ENCODE data around the gene SEMA7A. TPM values are rescaled to one million over a fixed set of nuclear protein-coding genes. Genes with fewer than 3 reads are reported as not detected.
"Not testable (repeated sequence)": the region's sequence is repeated elsewhere in the genome, so short reads cannot be mapped to it uniquely, and the experiment has no call there.

Gene SEMA7A
- total RNA-seq, 1 donor from 2014 or later = 178 TPM

DNA sequence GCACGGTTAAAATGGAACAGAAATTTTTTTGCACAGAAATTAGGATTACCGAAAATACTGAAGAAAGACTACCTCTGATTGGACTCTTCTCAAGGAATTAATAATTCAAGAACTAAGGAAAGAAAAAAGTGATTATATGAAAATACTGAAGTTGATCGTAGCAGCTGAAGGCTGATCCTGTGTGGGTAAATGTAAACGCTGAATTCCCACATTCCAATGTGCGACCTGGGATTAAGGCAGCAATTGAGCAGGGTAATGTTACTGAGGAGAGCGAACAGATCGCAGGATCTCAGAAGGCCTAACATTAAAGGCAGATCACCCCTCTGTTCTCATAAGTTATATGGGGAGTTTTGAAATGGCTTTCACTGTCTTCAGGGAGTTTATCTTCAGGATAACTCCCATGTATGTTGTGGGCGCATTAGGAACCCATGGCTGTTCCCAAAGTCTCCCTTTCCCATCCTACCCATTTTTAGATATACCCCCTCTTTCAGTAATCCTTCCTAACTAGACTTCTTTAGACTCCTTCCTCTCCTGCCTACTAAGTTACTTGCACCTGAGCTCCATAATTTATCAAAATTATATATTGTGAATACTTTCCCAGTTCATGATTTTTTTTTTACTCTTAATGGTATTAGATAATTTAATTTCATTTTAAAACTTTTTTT, 28.2 kb upstream of the SEMA7A start:
- POLR2A ChIA-PET = interaction anchor here (0.7 to 2.5 kb wide), 12 partner anchors 28 to 990 kb away, joined by 3 to 26 read pairs (median 9); partner anchors contain the start of genes ARID3B, CLK3, SEMA7A and SIN3A
- DNase-seq = no peak
- TF ChIP-seq, protein P1, sequence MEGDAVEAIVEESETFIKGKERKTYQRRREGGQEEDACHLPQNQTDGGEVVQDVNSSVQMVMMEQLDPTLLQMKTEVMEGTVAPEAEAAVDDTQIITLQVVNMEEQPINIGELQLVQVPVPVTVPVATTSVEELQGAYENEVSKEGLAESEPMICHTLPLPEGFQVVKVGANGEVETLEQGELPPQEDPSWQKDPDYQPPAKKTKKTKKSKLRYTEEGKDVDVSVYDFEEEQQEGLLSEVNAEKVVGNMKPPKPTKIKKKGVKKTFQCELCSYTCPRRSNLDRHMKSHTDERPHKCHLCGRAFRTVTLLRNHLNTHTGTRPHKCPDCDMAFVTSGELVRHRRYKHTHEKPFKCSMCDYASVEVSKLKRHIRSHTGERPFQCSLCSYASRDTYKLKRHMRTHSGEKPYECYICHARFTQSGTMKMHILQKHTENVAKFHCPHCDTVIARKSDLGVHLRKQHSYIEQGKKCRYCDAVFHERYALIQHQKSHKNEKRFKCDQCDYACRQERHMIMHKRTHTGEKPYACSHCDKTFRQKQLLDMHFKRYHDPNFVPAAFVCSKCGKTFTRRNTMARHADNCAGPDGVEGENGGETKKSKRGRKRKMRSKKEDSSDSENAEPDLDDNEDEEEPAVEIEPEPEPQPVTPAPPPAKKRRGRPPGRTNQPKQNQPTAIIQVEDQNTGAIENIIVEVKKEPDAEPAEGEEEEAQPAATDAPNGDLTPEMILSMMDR (IDR thresholded peaks at IDR 0.05) = no peak
- Mint-ChIP-seq H3K9me3 (no peaks in the 10 kb centered on the region), H3K4me3 (peak overlapping the region; percentile 93), H3K36me3 (ENCODE audit: low read depth) (peaks cover 26% of the 10 kb centered on the region), H3K27me3 (no peaks in the 10 kb centered on the region), H3K4me1 (peaks cover 44% of the 10 kb centered on the region), H3K27ac (peak overlapping the region; percentile 91)
- intact Hi-C loops (cut with micrococcal nuclease) = loop anchor here (1.0 to 10.0 kb wide), 11 partner anchors 23 to 993 kb away; partner anchors contain the start of genes ARID3B, CLK3, EDC3 and PML
- no peak for ATAC-seq (ENCODE audit: low read depth)
- CTCF ChIA-PET = interaction anchor here (0.6 to 2.9 kb wide), 3 partner anchors 78 to 83 kb away, joined by 4 to 18 read pairs (median 10); no protein-coding TSS in a partner anchor

DNA sequence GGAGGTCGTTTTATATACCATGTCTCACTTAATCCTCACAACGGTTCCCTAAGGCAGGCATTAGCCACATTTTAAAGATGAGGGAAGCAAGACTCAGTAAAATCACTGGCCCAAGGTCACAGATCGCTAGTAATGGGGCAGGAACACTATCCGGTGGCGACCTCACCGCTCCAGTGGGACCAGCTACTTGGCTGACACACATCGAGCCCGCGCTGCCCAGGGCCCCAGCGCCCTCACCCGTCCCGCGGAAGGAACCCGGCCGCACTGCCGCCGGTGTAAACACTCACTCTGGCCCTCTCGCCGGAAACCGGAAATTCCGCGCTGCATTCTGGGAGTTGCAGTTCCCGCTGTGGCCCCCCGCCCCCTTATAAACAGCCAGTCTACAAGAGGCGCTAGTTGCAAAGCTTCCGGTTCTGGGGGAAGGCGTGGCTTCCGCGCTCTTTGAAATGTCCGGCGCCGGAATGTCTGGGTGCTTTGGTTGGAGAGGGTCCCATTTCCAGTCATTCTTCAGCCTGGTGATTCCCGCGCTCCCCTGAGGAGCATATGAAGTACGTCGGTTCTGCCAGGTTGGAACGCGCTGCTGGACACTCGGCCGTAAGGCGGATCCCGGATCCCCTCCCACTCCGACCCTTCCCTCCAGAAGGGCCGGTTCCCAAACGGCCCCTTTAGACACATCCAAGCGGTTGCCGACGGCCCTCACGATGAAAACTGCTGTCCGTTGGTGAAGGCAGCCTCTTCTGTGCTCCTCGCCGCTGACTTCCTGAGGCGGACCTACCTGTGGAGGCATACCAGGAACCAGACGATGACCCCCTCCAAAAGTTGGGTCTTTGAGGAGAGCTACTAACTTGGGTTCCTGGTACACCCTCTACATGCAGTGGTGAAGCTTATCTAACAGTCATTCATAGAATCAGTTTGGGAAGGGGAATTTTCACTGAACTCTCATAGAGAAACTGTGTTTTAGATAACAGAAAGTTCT, 27.4 kb upstream of the SEMA7A start, which contains the start of gene UBL7:
Gene UBL7 (minus strand): TSS at position 290 of the 976 bp plus-strand sequence. CDS start 2,293 bp downstream, outside the sequence.
- TF ChIP-seq, protein P1 (IDR thresholded peaks at IDR 0.05) = no peak
- ChIA-PET CTCF (interaction anchor here (0.6 to 2.9 kb wide), 8 partner anchors 21 to 171 kb away, joined by 3 to 18 read pairs (median 4); no protein-coding TSS in a partner anchor), POLR2A (interaction anchor here (0.5 to 2.5 kb wide), 27 partner anchors 10 to 1183 kb away, joined by 3 to 26 read pairs (median 5); partner anchors contain the start of genes ARID3B, CLK3, SEMA7A and SIN3A)
- no peaks in the 10 kb centered on the region for H3K27me3 Mint-ChIP-seq
- peak within 1 kb of the TSS; percentile 91 for H3K27ac Mint-ChIP-seq
- H3K9me3 Mint-ChIP-seq = no peaks in the 10 kb centered on the region
- intact Hi-C loops (cut with micrococcal nuclease) = loop anchor here (1.0 to 10.0 kb wide), 11 partner anchors 22 to 994 kb away; partner anchors contain the start of genes ARID3B, CLK3, EDC3 and PML
- DNase-seq (peak; percentile 92), ATAC-seq (ENCODE audit: low read depth) (peak; percentile 95)
- peaks cover 27% of the 10 kb centered on the region for H3K36me3 Mint-ChIP-seq (ENCODE audit: low read depth)
- peaks cover 44% of the 10 kb centered on the region for H3K4me1 Mint-ChIP-seq
- peak within 1 kb of the TSS; percentile 93 for H3K4me3 Mint-ChIP-seq

DNA sequence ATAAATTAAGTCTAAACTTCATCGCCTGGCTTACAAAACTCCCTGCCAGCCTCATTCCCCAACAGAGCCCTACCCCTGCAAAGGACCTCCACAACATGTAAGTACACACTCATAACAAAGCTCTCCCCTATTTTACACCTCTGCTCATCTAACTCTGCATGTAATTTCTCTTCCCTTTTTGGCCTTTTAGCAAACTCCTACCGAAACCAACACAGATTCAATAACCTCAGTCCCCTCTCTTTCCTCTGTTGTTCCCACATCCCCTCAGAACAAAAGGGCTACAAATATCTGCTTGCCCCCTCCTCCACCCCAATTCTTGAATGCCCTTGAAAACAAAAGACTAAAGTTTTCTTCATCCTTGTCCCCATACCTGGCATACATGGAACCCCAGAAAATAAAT, 26.5 kb upstream of the SEMA7A start:
- no peaks in the 10 kb centered on the region for H3K9me3 Mint-ChIP-seq
- H3K27me3 Mint-ChIP-seq = no peaks in the 10 kb centered on the region
- ATAC-seq (ENCODE audit: low read depth) = peak; percentile 13
- DNase-seq = no peak
- peak overlapping the region; percentile 91 for H3K27ac Mint-ChIP-seq
- peak overlapping the region; percentile 93 for H3K4me3 Mint-ChIP-seq
- POLR2A ChIA-PET = interaction anchor here (0.6 to 2.5 kb wide), 21 partner anchors 10 to 1148 kb away, joined by 3 to 26 read pairs (median 7); partner anchors contain the start of genes ARID3B, CLK3, SEMA7A and SIN3A
- H3K4me1 Mint-ChIP-seq = peaks cover 44% of the 10 kb centered on the region
- TF ChIP-seq, protein P1 (IDR thresholded peaks at IDR 0.05) = no peak
- H3K36me3 Mint-ChIP-seq (ENCODE audit: low read depth) = peaks cover 32% of the 10 kb centered on the region
- CTCF ChIA-PET = interaction anchor here (0.8 to 2.9 kb wide), 6 partner anchors 21 to 172 kb away, joined by 3 to 18 read pairs (median 4); no protein-coding TSS in a partner anchor
- intact Hi-C loops (cut with micrococcal nuclease) = loop anchor here (2.0 to 10.0 kb wide), 5 partner anchors 21 to 995 kb away; partner anchors contain the start of genes EDC3, PML and STOML1

DNA sequence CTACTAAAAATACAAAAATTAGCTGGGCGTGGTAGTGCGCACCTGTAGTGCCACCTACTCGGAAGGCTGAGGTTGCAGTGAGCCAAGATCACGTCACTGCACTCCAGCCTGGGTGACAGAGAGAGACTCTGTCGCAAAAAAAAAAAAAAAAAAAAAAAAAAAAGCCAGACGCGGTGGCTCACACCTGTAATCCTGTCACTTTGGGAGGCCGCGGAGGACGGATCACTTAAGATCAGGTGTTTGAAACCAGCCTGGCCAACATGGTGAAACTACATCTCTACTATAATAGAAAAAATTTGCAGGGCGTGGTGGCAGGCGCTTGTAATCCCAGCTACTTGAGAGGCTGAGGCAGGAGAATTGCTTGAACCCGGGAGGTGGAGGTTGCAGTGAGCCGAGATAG, 26.0 kb upstream of the SEMA7A start:
- H3K9me3 Mint-ChIP-seq; DNase-seq; ATAC-seq (ENCODE audit: low read depth); H3K27me3 Mint-ChIP-seq: not testable (repeated sequence)
- H3K27ac Mint-ChIP-seq = peak overlapping the region; percentile 91
- H3K4me3 Mint-ChIP-seq = peak overlapping the region; percentile 93
- ChIA-PET CTCF (interaction anchor here (1.4 to 2.9 kb wide), 2 partner anchors 20 to 78 kb away, joined by 4 to 18 read pairs; no protein-coding TSS in a partner anchor), POLR2A (interaction anchor here (0.6 to 2.3 kb wide), 11 partner anchors 18 to 992 kb away, joined by 3 to 26 read pairs (median 5); partner anchors contain the start of genes CLK3, SEMA7A and SIN3A)
- peaks cover 42% of the 10 kb centered on the region for H3K4me1 Mint-ChIP-seq
- intact Hi-C loops (cut with micrococcal nuclease) = loop anchor here (2.0 to 10.0 kb wide), 5 partner anchors 21 to 995 kb away; partner anchors contain the start of genes EDC3, PML and STOML1
- H3K36me3 Mint-ChIP-seq (ENCODE audit: low read depth) = peaks cover 37% of the 10 kb centered on the region

DNA sequence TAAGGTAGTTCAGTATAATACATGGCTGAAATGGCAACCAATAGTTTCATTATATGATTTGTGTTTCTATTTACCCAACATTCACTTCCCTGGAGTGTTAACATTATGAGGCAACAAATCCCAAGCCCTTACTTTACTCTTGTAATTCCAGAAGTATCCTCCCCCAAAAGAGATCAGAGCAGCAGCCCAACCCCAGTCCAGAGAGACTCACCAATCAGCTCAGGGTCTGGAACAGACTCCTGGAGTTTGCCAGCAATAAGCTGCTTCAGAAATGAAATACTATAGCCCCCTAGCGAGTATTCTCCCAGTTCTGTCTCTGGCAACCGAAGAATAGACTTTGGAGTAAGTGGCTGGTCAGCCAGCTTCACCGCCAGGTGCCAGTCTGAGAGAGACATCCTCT, 24.7 kb upstream of the SEMA7A start:
- H3K27me3 Mint-ChIP-seq = no peaks in the 10 kb centered on the region
- DNase-seq = no peak
- H3K9me3 Mint-ChIP-seq = no peaks in the 10 kb centered on the region
- no peak for ATAC-seq (ENCODE audit: low read depth)
- ChIA-PET POLR2A (interaction anchor here (0.6 to 1.2 kb wide), 3 partner anchors 24 to 452 kb away, joined by 3 to 8 read pairs (median 5); no protein-coding TSS in a partner anchor), CTCF (no interaction called here)
- H3K27ac Mint-ChIP-seq = peak overlapping the region; percentile 53
- H3K36me3 Mint-ChIP-seq (ENCODE audit: low read depth) = peaks cover 50% of the 10 kb centered on the region
- H3K4me3 Mint-ChIP-seq = no peak overlapping the region
- intact Hi-C loops (cut with micrococcal nuclease) = no loop called here
- H3K4me1 Mint-ChIP-seq = peaks cover 32% of the 10 kb centered on the region
- TF ChIP-seq, protein P1 (IDR thresholded peaks at IDR 0.05) = no peak

DNA sequence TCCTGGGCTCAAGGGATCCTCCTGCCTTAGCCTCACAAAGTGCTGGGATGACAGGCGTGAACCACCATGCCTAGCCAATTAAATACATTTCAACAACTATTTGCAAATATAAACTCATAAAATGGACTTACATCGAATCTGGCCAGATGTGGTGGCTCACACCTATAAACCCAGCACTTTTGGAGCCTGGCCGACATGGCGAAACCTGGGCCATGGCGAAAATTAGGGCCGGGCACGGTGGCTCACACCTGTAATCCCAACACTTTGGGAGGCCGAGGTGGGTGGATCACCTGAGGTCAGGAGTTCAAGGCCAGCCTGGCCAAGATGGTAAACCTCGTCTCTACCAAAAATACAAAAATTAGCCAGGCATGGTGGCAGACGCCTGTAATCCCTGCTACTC, 23.3 kb upstream of the SEMA7A start:
- CTCF ChIA-PET; ATAC-seq (ENCODE audit: low read depth); H3K4me3 Mint-ChIP-seq; intact Hi-C loops (cut with micrococcal nuclease); H3K27me3 Mint-ChIP-seq; H3K9me3 Mint-ChIP-seq; DNase-seq; H3K27ac Mint-ChIP-seq: not testable (repeated sequence)
- POLR2A ChIA-PET = interaction anchor here (0.7 kb wide), 1 partner anchor 62 kb away, joined by 4 read pairs; no protein-coding TSS in a partner anchor
- Mint-ChIP-seq H3K4me1 (peaks cover 21% of the 10 kb centered on the region), H3K36me3 (ENCODE audit: low read depth) (peaks cover 63% of the 10 kb centered on the region)

All from activated B cell treated with CpG ODN at 0.5 μM for 24 hours (primary cell).